OCI-LY7 (cell line): ENCODE results near the gene SLC25A38. TPM values are rescaled to one million over a fixed set of nuclear protein-coding genes. Genes with fewer than 3 reads are reported as not detected.
"Not testable (repeated sequence)": the region's sequence is repeated elsewhere in the genome, so short reads cannot be mapped to it uniquely, and the experiment has no call there.

ENCODE experiments used
- BruUV-seq: library from RNA; stranded (reverse); fragments of 400-500 nt; replicated peaks from 2 replicates; lab custom pipeline; 2021; lab: Mats Ljungman, UMichigan
- CTCF ChIA-PET: fragments of 300-600 bp; sonication (Branson Sonifier 250); formaldehyde crosslinking; loops from one replicate; lab custom pipeline; 2022; ENCODE audit warnings: antibody characterized with exemption; ENCODE audit not compliant: unreplicated experiment; lab: Charles Lee
- POLR2A ChIA-PET: fragments of 300-600 bp; sonication (Branson Sonifier 250); formaldehyde crosslinking; loops from one replicate; lab custom pipeline; 2022; ENCODE audit warnings: antibody characterized with exemption; lab: Charles Lee
- DNase-seq: peaks from one replicate; pipeline ENCODE4 v3.0.0-alpha.2; 2015; ENCODE audit warnings: low spot score
- H2AFZ ChIP-seq: fragments of 200-600 bp; sonication (generic), shearing (Covaris generic); 2 replicates; pipeline ENCODE4 v1.6.1; 2014; ENCODE audit warnings: mild to moderate bottlenecking, antibody characterized with exemption, low read length, moderate library complexity
- H3K27ac ChIP-seq: fragments of 200-600 bp; sonication (generic); 2 replicates; pipeline ENCODE4 v1.5.1; 2014; ENCODE audit warnings: mixed run types, low read depth, mild to moderate bottlenecking, moderate library complexity, low read length, inconsistent platforms; ENCODE audit not compliant: poor library complexity, severe bottlenecking
- H3K36me3 ChIP-seq: fragments of 200-600 bp; sonication (generic); 2 replicates; pipeline ENCODE4 v1.6.1; 2014; ENCODE audit warnings: mild to moderate bottlenecking, antibody characterized with exemption, low read length, moderate library complexity, mixed read lengths; ENCODE audit not compliant: insufficient read depth
- H3K4me1 ChIP-seq: fragments of 200-600 bp; sonication (generic); 2 replicates; pipeline ENCODE4 v1.5.1; 2014; ENCODE audit warnings: mild to moderate bottlenecking, low read length; ENCODE audit not compliant: insufficient read depth, poor library complexity, severe bottlenecking
- H3K4me2 ChIP-seq: fragments of 200-600 bp; sonication (generic); 2 replicates; pipeline ENCODE4 v1.6.1; 2014; ENCODE audit warnings: mild to moderate bottlenecking, low read length
- H3K4me3 ChIP-seq: fragments of 200-600 bp; sonication (generic); 2 replicates; pipeline ENCODE4 v1.5.1; 2014; ENCODE audit warnings: mild to moderate bottlenecking, low read depth, low read length; ENCODE audit not compliant: poor library complexity, severe bottlenecking
- H3K79me2 ChIP-seq: fragments of 200-600 bp; sonication (generic); 2 replicates; pipeline ENCODE4 v1.6.1; 2016; ENCODE audit warnings: low read depth, mild to moderate bottlenecking, low read length, moderate library complexity, mixed read lengths; ENCODE audit not compliant: insufficient read depth
- H3K9me2 ChIP-seq: fragments of 200-600 bp; sonication (generic); 2 replicates; pipeline ENCODE4 v1.6.1; 2016; ENCODE audit warnings: mild to moderate bottlenecking, low read length, mixed read lengths; ENCODE audit not compliant: insufficient read depth
- H3K9me3 ChIP-seq: fragments of 200-600 bp; sonication (generic); 2 replicates; pipeline ENCODE4 v1.6.1; 2014; ENCODE audit warnings: mild to moderate bottlenecking, mixed run types, low read length, mixed read lengths
- H4K20me1 ChIP-seq: fragments of 200-600 bp; sonication (generic); 2 replicates; pipeline ENCODE4 v1.6.1; 2014; ENCODE audit warnings: mild to moderate bottlenecking, antibody characterized with exemption, low read length, moderate library complexity, mixed read lengths; ENCODE audit not compliant: insufficient read depth
- CTCF ChIP-seq: fragments of 200-600 bp; sonication (generic); conservative IDR thresholded peaks from 2 replicates; pipeline ENCODE4 v1.5.1; 2014; ENCODE audit warnings: mild to moderate bottlenecking, antibody characterized with exemption, low read length, moderate library complexity, mixed read lengths
- EZH2phosphoT487 ChIP-seq: fragments of 200-600 bp; sonication (generic); IDR thresholded peaks from 2 replicates; pipeline ENCODE4 v1.6.1; 2018; ENCODE audit warnings: low read depth, borderline replicate concordance, mild to moderate bottlenecking, mixed run types, antibody characterized with exemption, low read length, moderate library complexity, mixed read lengths
- intact Hi-C: fragments of 100-400 bp; cut with micrococcal nuclease; formaldehyde crosslinking; loops from one replicate; pipeline ENCODE4 v1.10.0; 2022; ENCODE audit not compliant: unreplicated experiment
- total RNA-seq, 2 experiments: library from RNA; depleted of rRNA in 1 of 2; stranded (reverse); fragments of >200 nt in 1 of 2; shearing (Covaris generic) in 1 of 2; gene quantifications; 2 replicates each; pipeline ENCODE4 v1.2.3, GENCODE V29; 2014 to 2022

SLC25A38 gene
- total RNA-seq, 2 experiments from 2014 or later: 32.6 to 35.4 TPM

DNA sequence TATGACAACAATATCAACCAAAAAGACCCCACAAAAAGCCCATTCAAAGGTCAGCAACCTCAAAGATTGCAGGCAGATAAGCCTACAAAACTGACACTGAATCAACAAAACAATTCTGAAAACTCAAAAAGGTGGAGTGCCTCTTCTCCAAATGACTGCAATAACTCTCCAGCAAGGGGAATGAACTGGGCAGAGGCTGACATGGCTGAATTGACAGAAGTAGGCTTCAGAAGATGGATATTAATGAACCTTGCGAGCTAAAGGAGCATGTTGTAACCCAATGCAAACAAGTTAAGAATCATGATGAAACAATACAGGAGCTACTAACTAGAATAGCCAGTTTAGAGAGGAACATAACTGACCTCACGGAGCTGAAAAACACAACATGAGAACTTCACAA lies 20.4 kb upstream of the SLC25A38 start:
- Histone ChIP-seq H2AFZ (no peak overlapping the region), H3K9me2 (no peaks in the 10 kb centered on the region), H3K4me3 (no peak overlapping the region), H3K4me1 (no peaks in the 10 kb centered on the region), H3K79me2 (no peaks in the 10 kb centered on the region), H3K9me3 (no peaks in the 10 kb centered on the region), H3K4me2 (no peak overlapping the region), H3K36me3 (no peaks in the 10 kb centered on the region), H3K27ac (no peak overlapping the region), H4K20me1 (no peaks in the 10 kb centered on the region)
- no TSS peak for BruUV-seq
- CTCF ChIA-PET: no interaction called here
- POLR2A ChIA-PET: interaction anchor here (1.2 kb wide), 1 partner anchor 12 kb away, joined by 4 read pairs; no protein-coding TSS in a partner anchor
- TF ChIP-seq CTCF: no peak
- TF ChIP-seq EZH2phosphoT487: no peak
- no peak for DNase-seq
- intact Hi-C loops: no loop called here

DNA sequence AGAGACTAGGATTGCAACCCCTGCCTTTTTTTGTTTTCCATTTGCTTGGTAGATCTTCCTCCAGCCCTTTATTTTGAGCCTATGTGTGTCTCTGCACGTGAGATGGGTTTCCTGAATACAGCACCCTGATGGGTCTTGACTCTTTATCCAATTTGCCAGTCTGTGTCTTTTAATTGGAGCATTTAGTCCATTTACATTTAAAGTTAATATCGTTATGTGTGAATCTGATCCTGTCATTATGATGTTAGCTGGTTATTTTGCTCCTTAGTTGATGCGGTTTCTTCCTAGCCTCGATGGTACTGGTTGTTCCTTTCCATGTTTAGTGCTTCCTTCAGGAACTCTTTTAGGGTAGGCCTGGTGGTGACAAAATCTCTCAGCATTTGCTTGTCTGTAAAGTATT lies 12.7 kb upstream of the SLC25A38 start:
- H3K9me2 ChIP-seq, DNase-seq, BruUV-seq, H3K4me2 ChIP-seq, CTCF ChIA-PET, H3K36me3 ChIP-seq, H3K27ac ChIP-seq, POLR2A ChIA-PET, H3K4me1 ChIP-seq, H2AFZ ChIP-seq, H4K20me1 ChIP-seq, H3K79me2 ChIP-seq, intact Hi-C loops, H3K4me3 ChIP-seq, H3K9me3 ChIP-seq: not testable (repeated sequence)

GRCh38 chr3:39372833-39373232 lies 10.3 kb upstream of the SLC25A38 start:
- H3K79me2 ChIP-seq: no peaks in the 10 kb centered on the region
- H2AFZ ChIP-seq: no peak overlapping the region
- H3K4me3 ChIP-seq: no peak overlapping the region
- no peak for TF ChIP-seq EZH2phosphoT487
- TF ChIP-seq CTCF: no peak
- H3K27ac ChIP-seq: no peak overlapping the region
- no TSS peak for BruUV-seq
- no peaks in the 10 kb centered on the region for H3K36me3 ChIP-seq
- DNase-seq: no peak
- no peaks in the 10 kb centered on the region for H3K9me3 ChIP-seq
- ChIA-PET POLR2A (no interaction called here), CTCF (no interaction called here)
- H4K20me1 ChIP-seq: no peaks in the 10 kb centered on the region
- no peak overlapping the region for H3K4me2 ChIP-seq
- intact Hi-C loops: no loop called here
- peaks cover 20% of the 10 kb centered on the region for H3K4me1 ChIP-seq
- H3K9me2 ChIP-seq: no peaks in the 10 kb centered on the region
